ENCODE results near the gene KRTAP12-1. TPM values are rescaled to one million over a fixed set of nuclear protein-coding genes. Genes with fewer than 3 reads are reported as not detected.

Gene KRTAP12-1
- total RNA-seq, 1 experiment from 2014 or later = 0.63 TPM

- TF ChIP-seq FOXP4 (CRISPR knock-in tag; IDR thresholded peaks at IDR 0.05) = no peak
- TF ChIP-seq RELA (CRISPR knock-in tag; IDR thresholded peaks at IDR 0.05; ENCODE audit: borderline replicate concordance) = no peak
Observed at GRCh38 chr21:44718093-44718492, 36.1 kb upstream of the KRTAP12-1 start (continued).

GRCh38 chr21:44716984-44717383 lies 35.0 kb upstream of the KRTAP12-1 start:
- Mint-ChIP-seq H3K27me3 (ENCODE audit: low read depth) (peaks cover 36% of the 10 kb centered on the region), H3K36me3 (no peaks in the 10 kb centered on the region), H3K27ac (no peak overlapping the region), H3K9me3 (peaks cover 6% of the 10 kb centered on the region; the same call in 1 of the 2 replicates), H3K4me3 (no peak overlapping the region), H3K4me1 (peaks cover 48% of the 10 kb centered on the region)
- ChIA-PET CTCF (no interaction called here), POLR2A (no interaction called here)
- no peak for DNase-seq (ENCODE audit: low spot score)
- ATAC-seq = no peak
- TF ChIP-seq NR2C2 (CRISPR knock-in tag; IDR thresholded peaks at IDR 0.05) = no peak
- no peak for TF ChIP-seq ETV6 (CRISPR knock-in tag; IDR thresholded peaks at IDR 0.05)
- TF ChIP-seq TCF7 (CRISPR knock-in tag; IDR thresholded peaks at IDR 0.05; ENCODE audit: low read depth) = no peak
- no peak for TF ChIP-seq NFATC4 (CRISPR knock-in tag; IDR thresholded peaks at IDR 0.05)
- no peak for TF ChIP-seq ZNF512 (CRISPR knock-in tag; IDR thresholded peaks at IDR 0.05; ENCODE audit: borderline replicate concordance)
- TF ChIP-seq RORB (CRISPR knock-in tag; IDR thresholded peaks at IDR 0.05) = no peak
- TF ChIP-seq ZNF317 (CRISPR knock-in tag; IDR thresholded peaks at IDR 0.05; ENCODE audit: borderline replicate concordance, low read depth) = no peak
- TF ChIP-seq PRDM15 (CRISPR knock-in tag; IDR thresholded peaks at IDR 0.05) = no peak

- H3K9me3 Mint-ChIP-seq = peaks cover 6% of the 10 kb centered on the region; the same call in 1 of the 2 replicates
- no peak for TF ChIP-seq ATF1 (CRISPR knock-in tag; IDR thresholded peaks at IDR 0.05)
- no peak for TF ChIP-seq ZSCAN18 (CRISPR knock-in tag; IDR thresholded peaks at IDR 0.05)
- no peak for TF ChIP-seq FOXP4 (CRISPR knock-in tag; IDR thresholded peaks at IDR 0.05)
- POLR2A ChIA-PET = no interaction called here
- DNase-seq (ENCODE audit: low spot score) (peak; percentile 8), ATAC-seq (no peak)
- no peak overlapping the region for H3K27ac Mint-ChIP-seq
- H3K27me3 Mint-ChIP-seq (ENCODE audit: low read depth) = peaks cover 55% of the 10 kb centered on the region
- H3K4me3 Mint-ChIP-seq = no peak overlapping the region
- CTCF ChIA-PET = interaction anchor here (0.7 to 1.3 kb wide), 2 partner anchors 79 to 225 kb away, joined by 3 read pairs; no protein-coding TSS in a partner anchor
- H3K36me3 Mint-ChIP-seq = no peaks in the 10 kb centered on the region
- H3K4me1 Mint-ChIP-seq = peaks cover 63% of the 10 kb centered on the region
Observed at GRCh38 chr21:44714905-44715304, 32.9 kb upstream of the KRTAP12-1 start.
